ENCODE results near the gene SORL1-AS1.

The SORL1-AS1 gene

DNA sequence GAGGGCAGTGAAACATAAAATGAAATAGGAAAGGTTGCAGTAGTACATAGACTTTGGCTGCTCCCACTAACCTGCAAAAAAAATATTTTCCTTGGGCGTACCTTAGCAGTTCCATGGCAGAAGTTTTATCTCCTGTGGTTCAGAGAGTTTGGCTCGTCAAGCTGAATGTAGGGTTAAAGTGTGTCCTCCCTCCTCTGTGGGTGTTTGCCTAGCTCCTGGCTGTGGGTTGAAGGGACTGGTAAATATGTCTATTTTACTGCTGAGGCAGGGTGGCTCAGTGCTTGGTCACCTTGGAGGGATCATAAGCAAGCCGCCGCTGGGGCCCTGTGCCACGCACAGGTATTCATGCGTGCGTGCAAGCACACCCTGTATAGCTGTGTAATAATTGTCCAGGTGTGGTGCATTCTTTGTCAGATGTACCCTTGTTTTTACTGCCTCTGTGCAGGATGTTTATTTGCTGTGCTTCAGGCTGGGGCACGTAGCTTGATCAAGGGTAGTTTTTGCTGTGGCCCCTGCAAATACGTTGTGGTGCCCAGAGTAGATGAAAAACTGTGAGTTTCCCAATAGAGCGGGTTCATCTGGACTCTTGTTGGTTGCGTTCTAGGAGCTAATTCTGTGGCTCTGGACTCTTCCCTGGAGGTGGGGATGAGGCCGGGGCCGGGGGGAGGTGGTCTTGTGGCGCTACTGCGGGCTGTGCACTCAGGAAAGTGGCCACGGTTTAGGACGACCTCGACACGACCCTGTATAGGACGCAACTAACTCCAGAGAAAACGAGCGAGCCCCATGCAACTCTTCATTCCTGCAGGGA lies 1.4 kb downstream of the SORL1-AS1 start:
- Histone ChIP-seq H2AFZ (ENCODE audit: low read length, unreplicated experiment) (no peak overlapping the region), H3K36me3 (ENCODE audit: insufficient read depth, low read length) (no peaks in the 10 kb centered on the region), H3K4me1 (ENCODE audit: control insufficient read depth, insufficient read depth, low read length, unreplicated experiment) (no peaks in the 10 kb centered on the region), H3K27me3 (ENCODE audit: insufficient read depth, low read length) (peaks cover 73% of the 10 kb centered on the region), H3K27ac (ENCODE audit: low read depth, low read length) (no peak overlapping the region), H3K4me3 (ENCODE audit: low read depth, low read length) (peak overlapping the region; percentile 77), H3K79me2 (ENCODE audit: control insufficient read depth, insufficient read depth, low read length, unreplicated experiment) (no peaks in the 10 kb centered on the region)

GRCh38 chr11:121450401-121450800 lies 2.4 kb downstream of the SORL1-AS1 start:
- Histone ChIP-seq H3K4me3 (ENCODE audit: low read depth, low read length) (no peak overlapping the region), H3K27ac (ENCODE audit: low read depth, low read length) (no peak overlapping the region), H2AFZ (ENCODE audit: low read length, unreplicated experiment) (no peak overlapping the region), H3K27me3 (ENCODE audit: insufficient read depth, low read length) (peaks cover 71% of the 10 kb centered on the region), H3K36me3 (ENCODE audit: insufficient read depth, low read length) (no peaks in the 10 kb centered on the region), H3K79me2 (ENCODE audit: control insufficient read depth, insufficient read depth, low read length, unreplicated experiment) (no peaks in the 10 kb centered on the region), H3K4me1 (ENCODE audit: control insufficient read depth, insufficient read depth, low read length, unreplicated experiment) (no peaks in the 10 kb centered on the region)

GRCh38 chr11:121449626-121450025 lies 3.1 kb downstream of the SORL1-AS1 start:
- H3K79me2 ChIP-seq (ENCODE audit: control insufficient read depth, insufficient read depth, low read length, unreplicated experiment): no peaks in the 10 kb centered on the region

DNA sequence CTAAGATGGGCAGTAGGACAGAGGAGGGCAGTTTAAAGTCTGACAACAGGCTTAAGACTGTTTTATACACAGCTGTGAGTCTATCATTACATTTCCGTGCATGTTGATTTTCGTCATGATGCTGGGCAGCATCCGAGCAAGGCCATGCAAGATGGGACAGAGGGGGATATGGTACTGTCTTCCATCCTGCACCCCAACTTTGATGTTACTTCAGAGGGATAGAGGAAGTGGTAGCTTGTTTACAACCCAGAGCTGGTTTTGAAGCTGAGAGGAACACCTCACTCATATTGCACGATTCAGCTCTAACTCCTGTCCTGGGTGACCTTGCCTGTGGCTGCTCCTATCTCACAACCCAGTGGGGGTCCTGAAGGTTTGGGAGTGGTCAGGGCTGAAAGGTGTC lies 3.6 kb downstream of the SORL1-AS1 start:
- H2AFZ ChIP-seq (ENCODE audit: low read length, unreplicated experiment): no peak overlapping the region
- peaks cover 65% of the 10 kb centered on the region for H3K27me3 ChIP-seq (ENCODE audit: insufficient read depth, low read length)
- H3K79me2 ChIP-seq (ENCODE audit: control insufficient read depth, insufficient read depth, low read length, unreplicated experiment): no peaks in the 10 kb centered on the region
- H3K36me3 ChIP-seq (ENCODE audit: insufficient read depth, low read length): no peaks in the 10 kb centered on the region
- H3K27ac ChIP-seq (ENCODE audit: low read depth, low read length): no peak overlapping the region
- H3K4me1 ChIP-seq (ENCODE audit: control insufficient read depth, insufficient read depth, low read length, unreplicated experiment): no peaks in the 10 kb centered on the region
- H3K4me3 ChIP-seq (ENCODE audit: low read depth, low read length): no peak overlapping the region

More at GRCh38 chr11:121449626-121450025, 3.1 kb downstream of the SORL1-AS1 start:
- no peak overlapping the region for H3K27ac ChIP-seq (ENCODE audit: low read depth, low read length)
- no peaks in the 10 kb centered on the region for H3K36me3 ChIP-seq (ENCODE audit: insufficient read depth, low read length)
- no peaks in the 10 kb centered on the region for H3K4me1 ChIP-seq (ENCODE audit: control insufficient read depth, insufficient read depth, low read length, unreplicated experiment)
- H2AFZ ChIP-seq (ENCODE audit: low read length, unreplicated experiment): no peak overlapping the region
- H3K27me3 ChIP-seq (ENCODE audit: insufficient read depth, low read length): peaks cover 65% of the 10 kb centered on the region
- no peak overlapping the region for H3K4me3 ChIP-seq (ENCODE audit: low read depth, low read length)

GRCh38 chr11:121448431-121448941 lies 4.3 kb downstream of the SORL1-AS1 start:
- no peak overlapping the region for H3K4me3 ChIP-seq (ENCODE audit: low read depth, low read length)
- no peak overlapping the region for H2AFZ ChIP-seq (ENCODE audit: low read length, unreplicated experiment)
- H3K79me2 ChIP-seq (ENCODE audit: control insufficient read depth, insufficient read depth, low read length, unreplicated experiment): no peaks in the 10 kb centered on the region
- H3K4me1 ChIP-seq (ENCODE audit: control insufficient read depth, insufficient read depth, low read length, unreplicated experiment): no peaks in the 10 kb centered on the region
- H3K27me3 ChIP-seq (ENCODE audit: insufficient read depth, low read length): peaks cover 65% of the 10 kb centered on the region
- H3K27ac ChIP-seq (ENCODE audit: low read depth, low read length): no peak overlapping the region
- no peaks in the 10 kb centered on the region for H3K36me3 ChIP-seq (ENCODE audit: insufficient read depth, low read length)

DNA sequence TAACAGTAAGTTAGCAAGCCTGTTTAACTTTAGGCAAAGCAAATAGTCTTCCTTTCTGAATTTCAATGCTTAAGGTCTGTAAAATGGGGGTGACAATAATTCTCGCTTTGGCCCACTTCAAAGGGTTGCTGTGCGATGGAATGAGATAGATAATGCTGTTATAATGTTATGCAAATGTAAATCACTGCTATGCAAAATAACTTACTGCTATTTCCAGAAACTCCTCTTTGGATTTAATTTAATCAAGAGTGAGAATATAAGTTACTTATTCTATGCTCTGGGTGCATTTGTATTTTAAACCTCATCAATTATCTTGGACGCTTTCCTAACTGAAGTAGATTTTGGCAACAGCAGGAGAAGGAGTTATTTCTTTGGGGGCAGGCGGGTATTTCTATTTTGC lies 4.8 kb downstream of the SORL1-AS1 start:
- Histone ChIP-seq H3K79me2 (ENCODE audit: control insufficient read depth, insufficient read depth, low read length, unreplicated experiment) (no peaks in the 10 kb centered on the region), H2AFZ (ENCODE audit: low read length, unreplicated experiment) (no peak overlapping the region), H3K4me3 (ENCODE audit: low read depth, low read length) (no peak overlapping the region), H3K27me3 (ENCODE audit: insufficient read depth, low read length) (peaks cover 61% of the 10 kb centered on the region), H3K4me1 (ENCODE audit: control insufficient read depth, insufficient read depth, low read length, unreplicated experiment) (no peaks in the 10 kb centered on the region), H3K36me3 (ENCODE audit: insufficient read depth, low read length) (no peaks in the 10 kb centered on the region), H3K27ac (ENCODE audit: low read depth, low read length) (no peak overlapping the region)

GRCh38 chr11:121446752-121447156 lies 6.0 kb downstream of the SORL1-AS1 start:
- Histone ChIP-seq H3K36me3 (ENCODE audit: insufficient read depth, low read length) (no peaks in the 10 kb centered on the region), H3K4me1 (ENCODE audit: control insufficient read depth, insufficient read depth, low read length, unreplicated experiment) (no peaks in the 10 kb centered on the region), H3K27me3 (ENCODE audit: insufficient read depth, low read length) (peaks cover 51% of the 10 kb centered on the region), H3K4me3 (ENCODE audit: low read depth, low read length) (no peak overlapping the region), H3K79me2 (ENCODE audit: control insufficient read depth, insufficient read depth, low read length, unreplicated experiment) (no peaks in the 10 kb centered on the region), H3K27ac (ENCODE audit: low read depth, low read length) (no peak overlapping the region), H2AFZ (ENCODE audit: low read length, unreplicated experiment) (no peak overlapping the region)

DNA sequence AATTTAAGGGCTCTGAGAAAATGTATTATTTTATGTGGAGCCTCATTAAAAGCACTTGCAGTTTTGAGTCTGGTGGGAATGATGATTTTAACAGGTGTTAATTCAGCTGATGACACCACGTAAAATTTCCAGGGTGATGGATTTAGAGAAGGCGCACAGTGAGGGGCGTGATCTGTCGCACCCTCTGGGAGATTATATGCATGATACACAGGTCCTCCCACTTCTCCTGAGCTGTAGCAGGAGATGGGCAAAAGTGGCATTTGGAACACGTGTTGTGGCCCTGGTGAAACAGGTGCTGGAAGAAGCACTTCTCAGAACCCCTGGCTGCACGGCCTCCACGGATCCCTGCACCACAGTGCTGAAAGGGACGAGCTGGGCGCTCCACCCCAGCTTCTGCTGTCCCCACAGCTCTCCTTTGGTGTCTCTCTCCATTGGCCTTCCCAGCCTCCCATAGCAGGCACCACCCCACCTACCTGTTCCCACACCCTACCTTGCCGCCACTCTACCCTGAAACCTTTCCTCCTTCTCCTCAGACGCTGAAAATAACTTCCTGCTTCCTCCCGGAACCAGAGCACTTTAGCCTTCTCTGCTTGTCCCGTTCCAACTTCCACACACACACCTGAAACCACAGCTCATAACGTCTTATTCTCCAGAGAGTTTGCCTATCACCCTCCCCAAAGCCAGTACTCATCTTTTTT lies 7.5 kb downstream of the SORL1-AS1 start:
- H3K4me3 ChIP-seq (ENCODE audit: low read depth, low read length): no peak overlapping the region
- no peak overlapping the region for H3K27ac ChIP-seq (ENCODE audit: low read depth, low read length)
- H3K4me1 ChIP-seq (ENCODE audit: control insufficient read depth, insufficient read depth, low read length, unreplicated experiment): no peaks in the 10 kb centered on the region
- H3K79me2 ChIP-seq (ENCODE audit: control insufficient read depth, insufficient read depth, low read length, unreplicated experiment): no peaks in the 10 kb centered on the region
- H3K36me3 ChIP-seq (ENCODE audit: insufficient read depth, low read length): no peaks in the 10 kb centered on the region
- peaks cover 36% of the 10 kb centered on the region for H3K27me3 ChIP-seq (ENCODE audit: insufficient read depth, low read length)
- no peak overlapping the region for H2AFZ ChIP-seq (ENCODE audit: low read length, unreplicated experiment)

- no peak overlapping the region for H3K27ac ChIP-seq (ENCODE audit: low read depth, low read length)
These were observed 8.2 kb downstream of the SORL1-AS1 start for GRCh38 chr11:121444526-121444925.

GRCh38 chr11:121443688-121444275 lies 9.0 kb downstream of the SORL1-AS1 start:
- no peaks in the 10 kb centered on the region for H3K79me2 ChIP-seq (ENCODE audit: control insufficient read depth, insufficient read depth, low read length, unreplicated experiment)
- H2AFZ ChIP-seq (ENCODE audit: low read length, unreplicated experiment): no peak overlapping the region
- H3K27ac ChIP-seq (ENCODE audit: low read depth, low read length): no peak overlapping the region
- no peaks in the 10 kb centered on the region for H3K4me1 ChIP-seq (ENCODE audit: control insufficient read depth, insufficient read depth, low read length, unreplicated experiment)
- H3K27me3 ChIP-seq (ENCODE audit: insufficient read depth, low read length): peaks cover 23% of the 10 kb centered on the region
- H3K36me3 ChIP-seq (ENCODE audit: insufficient read depth, low read length): no peaks in the 10 kb centered on the region
- no peak overlapping the region for H3K4me3 ChIP-seq (ENCODE audit: low read depth, low read length)

More at GRCh38 chr11:121444526-121444925, 8.2 kb downstream of the SORL1-AS1 start:
- H3K36me3 ChIP-seq (ENCODE audit: insufficient read depth, low read length): no peaks in the 10 kb centered on the region
- H2AFZ ChIP-seq (ENCODE audit: low read length, unreplicated experiment): no peak overlapping the region
- peaks cover 30% of the 10 kb centered on the region for H3K27me3 ChIP-seq (ENCODE audit: insufficient read depth, low read length)
- no peak overlapping the region for H3K4me3 ChIP-seq (ENCODE audit: low read depth, low read length)
- no peaks in the 10 kb centered on the region for H3K79me2 ChIP-seq (ENCODE audit: control insufficient read depth, insufficient read depth, low read length, unreplicated experiment)
- no peaks in the 10 kb centered on the region for H3K4me1 ChIP-seq (ENCODE audit: control insufficient read depth, insufficient read depth, low read length, unreplicated experiment)

Data from ACC112 (cell line).